Body of pancreas (tissue), 4 donors: Measurements from ENCODE around the gene RNF215.

ENCODE experiments used
- CTCF ChIP-seq, 7 experiments: fragments of 450-650 bp in 4 of 7; fragments of 200-600 bp in 3 of 7; sonication (generic) in 3 of 7; IDR thresholded peaks; one replicate each; pipeline ENCODE4 v1.5.1; 2016 to 2019; ENCODE audit warnings: antibody characterized with exemption in 7 of 7
- POLR2A ChIP-seq, 3 donors: fragments of 450-650 bp; IDR thresholded peaks; one replicate each; pipeline ENCODE4 v1.6.1; 2016; ENCODE audit warnings: antibody characterized with exemption in 3 of 3, mild to moderate bottlenecking in 2 of 3

- TF ChIP-seq CTCF (IDR thresholded peaks at IDR 0.05) (no peak), POLR2A (IDR thresholded peaks at IDR 0.05) (no peak)
These were observed 21.3 kb upstream of the RNF215 start for GRCh38 chr22:30408388-30409102.
